A673 (cell line): ENCODE results near the gene PKNOX2. TPM values are rescaled to one million over a fixed set of nuclear protein-coding genes. Genes with fewer than 3 reads are reported as not detected.

ENCODE experiments used
- BruUV-seq: library from RNA; stranded (reverse); fragments of 400-500 nt; replicated peaks from 2 replicates; lab custom pipeline; 2021; lab: Mats Ljungman, UMichigan
- CTCF ChIA-PET: fragments of 300-600 bp; sonication (Branson Sonifier 250); formaldehyde crosslinking; loops from one replicate; lab custom pipeline; 2022; ENCODE audit warnings: antibody characterized with exemption; lab: Charles Lee
- POLR2A ChIA-PET: fragments of 300-600 bp; sonication (Branson Sonifier 250); formaldehyde crosslinking; loops from one replicate; lab custom pipeline; 2022; ENCODE audit warnings: antibody characterized with exemption; ENCODE audit not compliant: low non-redundant PET; lab: Charles Lee
- DNase-seq: peaks from one replicate; pipeline ENCODE4 v3.0.0-alpha.2; 2015; ENCODE audit warnings: low spot score
- H3K27ac ChIP-seq: fragments of 200-600 bp; sonication (generic); 2 replicates; pipeline ENCODE4 v1.5.1; 2016; ENCODE audit warnings: mixed run types, low read depth, mild to moderate bottlenecking, mixed read lengths, antibody characterized with exemption, low read length; ENCODE audit not compliant: poor library complexity, severe bottlenecking
- H3K27me3 ChIP-seq: fragments of 200-600 bp; sonication (generic); replicated peaks from 2 replicates; pipeline ENCODE4 v1.6.1; 2017; ENCODE audit warnings: mixed run types, low read depth, mild to moderate bottlenecking, mixed read lengths, antibody characterized with exemption, low read length; ENCODE audit not compliant: insufficient read depth, poor library complexity
- H3K36me3 ChIP-seq: fragments of 200-600 bp; sonication (generic); 2 replicates; pipeline ENCODE4 v1.6.1; 2016; ENCODE audit warnings: mixed run types, mild to moderate bottlenecking, mixed read lengths, antibody characterized with exemption, low read length; ENCODE audit not compliant: insufficient read depth, poor library complexity, severe bottlenecking
- H3K4me1 ChIP-seq: fragments of 200-600 bp; sonication (generic); 2 replicates; pipeline ENCODE4 v1.6.1; 2017; ENCODE audit warnings: mixed run types, mild to moderate bottlenecking, mixed read lengths, antibody characterized with exemption, low read length; ENCODE audit not compliant: insufficient read depth, poor library complexity, severe bottlenecking
- H3K4me3 ChIP-seq: fragments of 200-600 bp; sonication (generic); 2 replicates; pipeline ENCODE4 v1.5.1; 2016; ENCODE audit warnings: low read depth, mixed run types, mild to moderate bottlenecking, mixed read lengths, low read length; ENCODE audit not compliant: poor library complexity, severe bottlenecking
- H3K9me3 ChIP-seq: fragments of 200-600 bp; sonication (generic); 2 replicates; pipeline ENCODE4 v1.6.1; 2016; ENCODE audit warnings: mixed run types, low read depth, mild to moderate bottlenecking, mixed read lengths, antibody characterized with exemption, low read length; ENCODE audit not compliant: poor library complexity, severe bottlenecking
- CTCF ChIP-seq: fragments of 300-800, 200-600 bp; sonication (generic); conservative IDR thresholded peaks from 2 replicates; pipeline ENCODE4 v1.5.1; 2017; ENCODE audit warnings: low read depth, mild to moderate bottlenecking, antibody characterized with exemption, low read length, moderate library complexity, mixed read lengths
- EZH2 ChIP-seq: fragments of 200-600 bp; sonication (generic); IDR thresholded peaks from 2 replicates; pipeline ENCODE4 v1.6.1; 2017; ENCODE audit warnings: borderline replicate concordance, low read depth, mild to moderate bottlenecking, mixed read lengths, antibody characterized with exemption, low read length; ENCODE audit not compliant: poor library complexity, severe bottlenecking
- intact Hi-C: fragments of 100-400 bp; cut with micrococcal nuclease; formaldehyde crosslinking; loops from one replicate; pipeline ENCODE4 v1.10.0; 2022; ENCODE audit not compliant: unreplicated experiment
- total RNA-seq: library from RNA; stranded (reverse); gene quantifications from 2 replicates; pipeline ENCODE4 v1.2.3, GENCODE V29; 2021

The PKNOX2 gene
- total RNA-seq, 1 experiment from 2014 or later, result 1.1 TPM

DNA sequence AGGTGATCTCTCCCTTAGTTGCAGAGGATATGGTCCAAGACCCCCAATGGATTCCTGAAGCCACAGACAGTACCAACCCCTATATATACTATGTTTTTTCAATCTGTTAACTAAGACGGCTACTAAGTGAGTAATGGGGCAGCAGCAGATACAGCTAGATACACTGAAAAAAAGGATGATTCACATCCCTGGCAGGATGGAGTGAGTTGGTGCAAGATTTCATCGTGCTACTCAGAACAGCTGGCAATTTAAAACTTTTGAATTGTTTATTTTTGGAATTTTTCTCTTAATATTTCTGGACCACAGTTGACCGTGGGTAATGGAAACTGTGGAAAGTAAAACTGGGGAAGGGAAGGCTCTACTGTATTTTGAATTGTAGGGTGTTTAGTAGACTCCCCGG is 36.1 kb upstream of the PKNOX2 start:
- DNase-seq, result no peak
- no TSS peak for BruUV-seq
- H3K27me3 ChIP-seq, result peaks cover 3% of the 10 kb centered on the region
- no peak overlapping the region for H3K27ac ChIP-seq
- POLR2A ChIA-PET, result interaction anchor here (0.7 kb wide), 1 partner anchor 68 kb away, joined by 3 read pairs; no protein-coding TSS in a partner anchor
- no peak for TF ChIP-seq EZH2
- TF ChIP-seq CTCF, result no peak
- no peaks in the 10 kb centered on the region for H3K4me1 ChIP-seq
- H3K9me3 ChIP-seq, result no peaks in the 10 kb centered on the region
- intact Hi-C loops, result no loop called here
- no peaks in the 10 kb centered on the region for H3K36me3 ChIP-seq
- CTCF ChIA-PET, result no interaction called here
- no peak overlapping the region for H3K4me3 ChIP-seq

DNA sequence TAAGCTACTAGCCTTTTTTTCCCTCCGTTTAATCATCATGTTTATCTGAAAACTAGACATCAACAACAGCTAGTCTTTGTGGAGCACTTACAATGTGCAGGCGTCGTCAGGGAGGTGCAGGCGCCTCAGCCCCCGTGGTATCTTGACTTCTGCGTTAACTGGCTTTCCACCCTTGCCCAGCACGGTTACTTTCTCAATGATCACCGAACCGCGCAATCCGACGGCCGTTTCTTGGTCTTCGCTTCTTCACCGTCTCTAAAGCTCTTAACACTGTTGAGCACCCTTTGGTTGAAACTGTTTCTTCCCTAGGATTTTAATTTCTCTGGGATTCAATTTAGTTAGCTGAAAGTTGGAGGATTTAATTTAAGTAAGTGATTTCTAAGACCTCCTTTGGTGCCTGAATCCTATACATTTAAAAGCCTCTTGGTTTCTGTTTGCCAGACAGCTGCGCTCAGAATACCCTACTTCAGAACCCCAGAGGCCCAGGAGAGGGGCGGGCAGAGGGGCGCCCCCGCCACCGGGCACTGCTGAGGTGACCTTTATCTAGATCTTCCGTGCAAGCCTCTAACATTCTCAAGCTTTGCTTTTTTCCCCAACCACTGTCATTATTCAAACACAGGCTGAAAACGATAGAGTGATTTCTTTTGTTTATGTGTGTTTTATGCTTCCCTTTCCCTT is 35.1 kb upstream of the PKNOX2 start:
- Histone ChIP-seq H3K4me3 (no peak overlapping the region), H3K27ac (no peak overlapping the region), H3K4me1 (no peaks in the 10 kb centered on the region), H3K27me3 (peaks cover 3% of the 10 kb centered on the region), H3K9me3 (no peaks in the 10 kb centered on the region), H3K36me3 (no peaks in the 10 kb centered on the region)
- BruUV-seq, result no TSS peak
- intact Hi-C loops, result no loop called here
- ChIA-PET CTCF (no interaction called here), POLR2A (no interaction called here)
- DNase-seq, result no peak
- TF ChIP-seq CTCF (no peak), EZH2 (no peak)

- H3K27me3 ChIP-seq, result peaks cover 9% of the 10 kb centered on the region
- no peak for DNase-seq
- BruUV-seq, result no TSS peak
- no peaks in the 10 kb centered on the region for H3K9me3 ChIP-seq
- ChIA-PET CTCF (no interaction called here), POLR2A (no interaction called here)
- intact Hi-C loops, result no loop called here
- H3K4me1 ChIP-seq, result no peaks in the 10 kb centered on the region
- H3K27ac ChIP-seq, result no peak overlapping the region
- H3K36me3 ChIP-seq, result no peaks in the 10 kb centered on the region
- TF ChIP-seq EZH2, result no peak
- no peak for TF ChIP-seq CTCF
- H3K4me3 ChIP-seq, result no peak overlapping the region
These were observed 32.5 kb upstream of the PKNOX2 start for GRCh38 chr11:125132071-125132470.
